ENCODE data around the gene ADAM8. TPM values are rescaled to one million over a fixed set of nuclear protein-coding genes. Genes with fewer than 3 reads are reported as not detected.
"Not testable (repeated sequence)": the region's sequence is repeated elsewhere in the genome, so short reads cannot be mapped to it uniquely, and the experiment has no call there.

ADAM8 gene
- total RNA-seq, 2 donors from 2014 or later: 0.82 to 1.5 TPM

GRCh38 chr10:133227256-133227655 lies 49.4 kb downstream of the ADAM8 start:
- TF ChIP-seq CTCF (IDR thresholded peaks at IDR 0.05): no peak
- Histone ChIP-seq H3K36me3 (no peaks in the 10 kb centered on the region), H3K27ac (no peak overlapping the region), H3K9me3 (no peaks in the 10 kb centered on the region), H3K4me1 (peaks cover 0 to 7% of the 10 kb centered on the region in 2 donors), H3K4me3 (no peak overlapping the region), H3K27me3 (peaks cover 0 to 15% of the 10 kb centered on the region in 2 donors)
- DNase-seq (ENCODE audit: low spot score): no peak

- Histone ChIP-seq H3K4me3 (no peak overlapping the region), H3K27ac (no peak overlapping the region), H3K4me1 (peaks cover 0 to 7% of the 10 kb centered on the region in 2 donors), H3K9me3 (no peaks in the 10 kb centered on the region), H3K27me3 (peaks cover 0 to 15% of the 10 kb centered on the region in 2 donors), H3K36me3 (no peaks in the 10 kb centered on the region)
- no peak for DNase-seq (ENCODE audit: low spot score)
- TF ChIP-seq CTCF (IDR thresholded peaks at IDR 0.05): no peak
Observed at GRCh38 chr10:133226251-133226808, 50.3 kb downstream of the ADAM8 start.

GRCh38 chr10:133225707-133226191 lies 50.9 kb downstream of the ADAM8 start:
- peaks cover 0 to 14% of the 10 kb centered on the region in 2 donors for H3K27me3 ChIP-seq
- H3K9me3 ChIP-seq: no peaks in the 10 kb centered on the region
- H3K36me3 ChIP-seq: no peaks in the 10 kb centered on the region
- DNase-seq (ENCODE audit: low spot score): no peak
- peaks cover 0 to 7% of the 10 kb centered on the region in 2 donors for H3K4me1 ChIP-seq
- TF ChIP-seq CTCF (IDR thresholded peaks at IDR 0.05): no peak
- H3K4me3 ChIP-seq: no peak overlapping the region
- no peak overlapping the region for H3K27ac ChIP-seq

- Histone ChIP-seq H3K9me3 (no peaks in the 10 kb centered on the region), H3K27ac (no peak overlapping the region), H3K4me1 (peaks cover 0 to 5% of the 10 kb centered on the region in 2 donors), H3K27me3 (peaks cover 0 to 10% of the 10 kb centered on the region in 2 donors), H3K36me3 (no peaks in the 10 kb centered on the region), H3K4me3 (peak overlapping the region in 1 of 2 donors; percentile 28)
- DNase-seq (ENCODE audit: low spot score): no peak
- TF ChIP-seq CTCF (IDR thresholded peaks at IDR 0.05): no peak
Observed at GRCh38 chr10:133224756-133225372, 51.8 kb downstream of the ADAM8 start.

- Histone ChIP-seq H3K4me3 (no peak overlapping the region), H3K27ac (no peak overlapping the region), H3K9me3 (no peaks in the 10 kb centered on the region), H3K4me1 (no peaks in the 10 kb centered on the region), H3K36me3 (no peaks in the 10 kb centered on the region), H3K27me3 (peaks cover 0 to 5% of the 10 kb centered on the region in 2 donors)
- DNase-seq (ENCODE audit: low spot score): no peak
- TF ChIP-seq CTCF (IDR thresholded peaks at IDR 0.05): no peak
Observed at GRCh38 chr10:133224076-133224475, 52.6 kb downstream of the ADAM8 start.

- H3K4me3 ChIP-seq; H3K4me1 ChIP-seq; H3K27ac ChIP-seq; DNase-seq (ENCODE audit: low spot score); H3K27me3 ChIP-seq; H3K9me3 ChIP-seq; H3K36me3 ChIP-seq: not testable (repeated sequence)
Observed at GRCh38 chr10:133221756-133222155, 54.9 kb downstream of the ADAM8 start.
